AG09309 (cell line): ENCODE results near the gene ING5.
A peak's percentile ranks its signal among the peaks of the same experiment; 100 is the strongest.
"Not testable (repeated sequence)": the region's sequence is repeated elsewhere in the genome, so short reads cannot be mapped to it uniquely, and the experiment has no call there.

ENCODE experiments used
- DNase-seq: peaks from one replicate; pipeline ENCODE4 v3.0.0-alpha.2; 2010; ENCODE audit warnings: low read depth
- H3K4me3 ChIP-seq: 2 replicates; pipeline ENCODE4 v1.5.1; 2011; ENCODE audit warnings: mild to moderate bottlenecking, low read depth, low read length, moderate library complexity; ENCODE audit not compliant: control insufficient read depth
- CTCF ChIP-seq: IDR thresholded peaks from 2 replicates; pipeline ENCODE4 v1.5.1; 2011; ENCODE audit warnings: mild to moderate bottlenecking, low read depth, low read length, inconsistent platforms; ENCODE audit not compliant: insufficient read depth, control insufficient read depth; ENCODE audit errors: missing control alignments

Gene ING5

GRCh38 chr2:241730671-241731293, 28.9 kb downstream of the ING5 start:
- DNase-seq: no peak
- no peak for TF ChIP-seq CTCF
- no peak overlapping the region for H3K4me3 ChIP-seq

- H3K4me3 ChIP-seq, DNase-seq: not testable (repeated sequence)
- peak; percentile 40 for TF ChIP-seq CTCF
These were observed 30.8 kb downstream of the ING5 start for GRCh38 chr2:241732513-241733186.

GRCh38 chr2:241733391-241734207, 31.8 kb downstream of the ING5 start:
- peak overlapping the region; percentile 50 for H3K4me3 ChIP-seq
- DNase-seq: no peak
- TF ChIP-seq CTCF: peak; percentile 7

GRCh38 chr2:241734208-241734466, 32.3 kb downstream of the ING5 start:
- peak overlapping the region; percentile 50 for H3K4me3 ChIP-seq
- DNase-seq: no peak
- TF ChIP-seq CTCF: no peak

GRCh38 chr2:241734467-241735208, 32.8 kb downstream of the ING5 start, which contains the start of gene D2HGDH:
Gene D2HGDH, plus strand, starts transcription at chr2:241734630. Its CDS starts 595 bp downstream, at chr2:241735225.
- H3K4me3 ChIP-seq: peak within 1 kb of the TSS; percentile 73
- DNase-seq: no peak
- no peak for TF ChIP-seq CTCF

GRCh38 chr2:241736111-241736510, 34.3 kb downstream of the ING5 start:
- H3K4me3 ChIP-seq: no peak overlapping the region
- TF ChIP-seq CTCF: no peak

More at GRCh38 chr2:241736111-241736510, 34.3 kb downstream of the ING5 start:
- no peak for DNase-seq
